ENCODE measurements around the gene CDKN2C. TPM values are rescaled to one million over a fixed set of nuclear protein-coding genes. Genes with fewer than 3 reads are reported as not detected.
A peak's percentile ranks its signal among the peaks of the same experiment; 100 is the strongest.

The CDKN2C gene
- total and polyA plus RNA-seq, 10 of the 15 experiments (the other 5 are each of a cell fraction or from before 2014, with no cell fraction given) = 3.3 to 11.7 (median 6.0) TPM

DNA sequence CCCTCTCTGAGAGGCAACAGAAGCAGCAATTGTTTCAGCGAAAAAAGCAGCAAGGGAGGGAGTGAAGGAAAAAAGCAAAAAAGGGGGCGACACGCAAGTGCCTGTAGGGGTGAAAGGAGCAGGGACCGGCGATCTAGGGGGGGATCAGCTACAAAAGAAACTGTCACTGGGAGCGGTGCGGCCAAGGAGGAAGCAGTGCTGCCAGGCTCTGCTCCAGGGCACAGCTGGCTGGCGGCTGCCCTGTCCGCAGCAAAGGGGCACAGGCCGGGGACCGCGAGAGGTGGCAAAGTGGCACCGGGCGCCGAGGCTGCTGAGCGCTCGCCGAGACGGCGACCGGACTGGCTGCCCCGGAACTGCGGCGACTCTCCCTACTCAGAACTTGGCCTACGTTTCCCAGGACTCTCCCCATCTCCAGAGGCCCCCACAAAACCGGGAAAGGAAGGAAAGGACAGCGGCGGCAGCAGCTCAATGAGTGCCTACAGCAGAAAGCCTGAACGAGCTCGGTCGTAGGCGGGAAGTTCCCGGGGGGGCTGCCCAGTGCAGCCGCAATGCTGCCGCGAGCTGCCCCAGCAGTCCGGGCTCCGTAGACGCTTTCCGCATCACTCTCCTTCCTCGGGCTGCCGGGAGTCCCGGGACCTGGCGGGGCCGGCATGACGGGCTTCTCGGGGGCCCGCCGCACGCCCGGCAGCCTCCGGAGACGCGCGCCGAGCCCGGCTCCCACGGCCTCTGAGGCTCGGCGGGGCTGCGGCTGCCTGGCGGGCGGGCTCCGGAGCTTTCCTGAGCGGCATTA, 1.0 kb upstream of the CDKN2C start (continued):
- TF ChIP-seq, protein P1, sequence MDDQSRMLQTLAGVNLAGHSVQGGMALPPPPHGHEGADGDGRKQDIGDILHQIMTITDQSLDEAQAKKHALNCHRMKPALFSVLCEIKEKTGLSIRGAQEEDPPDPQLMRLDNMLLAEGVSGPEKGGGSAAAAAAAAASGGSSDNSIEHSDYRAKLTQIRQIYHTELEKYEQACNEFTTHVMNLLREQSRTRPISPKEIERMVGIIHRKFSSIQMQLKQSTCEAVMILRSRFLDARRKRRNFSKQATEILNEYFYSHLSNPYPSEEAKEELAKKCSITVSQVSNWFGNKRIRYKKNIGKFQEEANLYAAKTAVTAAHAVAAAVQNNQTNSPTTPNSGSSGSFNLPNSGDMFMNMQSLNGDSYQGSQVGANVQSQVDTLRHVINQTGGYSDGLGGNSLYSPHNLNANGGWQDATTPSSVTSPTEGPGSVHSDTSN (IDR thresholded peaks at IDR 0.05; ENCODE audit: insufficient replicate concordance, low read depth, low read length) = no peak
- TF ChIP-seq, protein P2, sequence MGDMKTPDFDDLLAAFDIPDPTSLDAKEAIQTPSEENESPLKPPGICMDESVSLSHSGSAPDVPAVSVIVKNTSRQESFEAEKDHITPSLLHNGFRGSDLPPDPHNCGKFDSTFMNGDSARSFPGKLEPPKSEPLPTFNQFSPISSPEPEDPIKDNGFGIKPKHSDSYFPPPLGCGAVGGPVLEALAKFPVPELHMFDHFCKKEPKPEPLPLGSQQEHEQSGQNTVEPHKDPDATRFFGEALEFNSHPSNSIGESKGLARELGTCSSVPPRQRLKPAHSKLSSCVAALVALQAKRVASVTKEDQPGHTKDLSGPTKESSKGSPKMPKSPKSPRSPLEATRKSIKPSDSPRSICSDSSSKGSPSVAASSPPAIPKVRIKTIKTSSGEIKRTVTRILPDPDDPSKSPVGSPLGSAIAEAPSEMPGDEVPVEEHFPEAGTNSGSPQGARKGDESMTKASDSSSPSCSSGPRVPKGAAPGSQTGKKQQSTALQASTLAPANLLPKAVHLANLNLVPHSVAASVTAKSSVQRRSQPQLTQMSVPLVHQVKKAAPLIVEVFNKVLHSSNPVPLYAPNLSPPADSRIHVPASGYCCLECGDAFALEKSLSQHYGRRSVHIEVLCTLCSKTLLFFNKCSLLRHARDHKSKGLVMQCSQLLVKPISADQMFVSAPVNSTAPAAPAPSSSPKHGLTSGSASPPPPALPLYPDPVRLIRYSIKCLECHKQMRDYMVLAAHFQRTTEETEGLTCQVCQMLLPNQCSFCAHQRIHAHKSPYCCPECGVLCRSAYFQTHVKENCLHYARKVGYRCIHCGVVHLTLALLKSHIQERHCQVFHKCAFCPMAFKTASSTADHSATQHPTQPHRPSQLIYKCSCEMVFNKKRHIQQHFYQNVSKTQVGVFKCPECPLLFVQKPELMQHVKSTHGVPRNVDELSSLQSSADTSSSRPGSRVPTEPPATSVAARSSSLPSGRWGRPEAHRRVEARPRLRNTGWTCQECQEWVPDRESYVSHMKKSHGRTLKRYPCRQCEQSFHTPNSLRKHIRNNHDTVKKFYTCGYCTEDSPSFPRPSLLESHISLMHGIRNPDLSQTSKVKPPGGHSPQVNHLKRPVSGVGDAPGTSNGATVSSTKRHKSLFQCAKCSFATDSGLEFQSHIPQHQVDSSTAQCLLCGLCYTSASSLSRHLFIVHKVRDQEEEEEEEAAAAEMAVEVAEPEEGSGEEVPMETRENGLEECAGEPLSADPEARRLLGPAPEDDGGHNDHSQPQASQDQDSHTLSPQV (IDR thresholded peaks at IDR 0.05) = no peak

DNA sequence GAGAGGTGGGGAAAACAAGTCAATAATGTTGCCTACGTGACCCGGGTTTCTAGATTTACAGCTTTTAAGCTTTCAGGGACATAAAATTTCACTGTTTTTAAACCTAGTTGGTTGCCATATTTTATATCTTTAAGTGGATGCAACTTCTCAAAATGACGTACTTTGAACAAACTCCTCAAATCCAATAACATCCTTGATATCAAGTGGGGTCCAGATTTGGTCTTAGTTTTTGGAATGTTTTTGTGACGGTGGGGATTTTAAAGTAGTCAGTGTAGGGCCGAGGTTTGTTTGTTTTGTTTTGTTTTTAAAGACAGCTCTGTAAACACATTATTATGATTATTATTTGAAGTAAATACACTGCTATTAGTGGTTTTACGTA, 453 bp downstream of the CDKN2C start:
- SMC1A ChIA-PET (ENCODE audit: uncharacterized antibody, unreplicated experiment) = interaction anchor here (0.8 to 2.0 kb wide), 5 partner anchors 10 to 297 kb away, joined by 3 to 8 read pairs (median 4); partner anchors contain the start of gene FAF1
- Histone ChIP-seq H3K9ac (ENCODE audit: control insufficient read depth, insufficient read depth, low read length) (peak overlapping the region; percentile 85), H3K4me2 (ENCODE audit: control insufficient read depth, insufficient read depth) (peak overlapping the region; percentile 9), H3K79me2 (ENCODE audit: control insufficient read depth, insufficient read depth, low read length) (peaks cover 59% of the 10 kb centered on the region), H3K27me3 (replicated peaks in 1 of 2; ENCODE audit: control insufficient read depth in 2 of 2, insufficient read depth in 2 of 2, low read length in 1 of 2) (no peaks in the 10 kb centered on the region), H3K4me3 (peak overlapping the region; percentile 99), H3K9me3 (replicated peaks; ENCODE audit: control insufficient read depth, insufficient read depth, low read length) (no peaks in the 10 kb centered on the region), H3K36me3 (ENCODE audit: control insufficient read depth in 2 of 2, insufficient read depth in 2 of 2, low read length in 1 of 2) (peaks cover 0 to 7% of the 10 kb centered on the region in 2 experiments; a peak in 1 of 4 replicates), H3K4me1 (ENCODE audit: control insufficient read depth, insufficient read depth, low read length) (no peaks in the 10 kb centered on the region; the same call in 1 of the 2 replicates), H3K27ac (ENCODE audit: control insufficient read depth, insufficient read depth) (peak overlapping the region; percentile 92), H2AFZ (ENCODE audit: control insufficient read depth, low read depth, low read length) (peak overlapping the region; percentile 97), H4K20me1 (ENCODE audit: control insufficient read depth, insufficient read depth) (no peaks in the 10 kb centered on the region)
- under 1% methylated on average over 6 of the region's 6 CpGs for WGBS (ENCODE audit: insufficient coverage, insufficient replicate concordance, low lambda C conversion rate, missing lambda C conversion rate)
- DNase-seq (ENCODE audit: low read depth, low spot score) (no peak), FAIRE-seq (no peak), ATAC-seq (no peak)
- intact Hi-C loops (cut with micrococcal nuclease; ENCODE audit: unreplicated experiment) = no loop called here
- in situ Hi-C loops (cut with MboI) = no loop called here
- CTCF ChIA-PET = interaction anchor here (1.0 to 3.1 kb wide), 5 partner anchors 10 to 220 kb away, joined by 3 to 17 read pairs (median 5); partner anchors contain the start of gene FAF1
- RAD21 ChIA-PET (ENCODE audit: unreplicated experiment) = interaction anchor here (1.6 kb wide), 1 partner anchor 265 kb away, joined by 7 read pairs; the partner anchor contains the start of gene RNF11
- POLR2A ChIA-PET = interaction anchor here (2.5 kb wide), 1 partner anchor 10 kb away, joined by 12 read pairs; the partner anchor contains the start of gene FAF1
- BruUV-seq (replicated peaks) = TSS peak; percentile 52
- TF ChIP-seq ZNF384 (IDR thresholded peaks at IDR 0.05; ENCODE audit: borderline replicate concordance, low read depth, low read length) (no peak), NFIC (IDR thresholded peaks at IDR 0.05; ENCODE audit: low read depth, low read length) (no peak), NFYA (IDR thresholded peaks at IDR 0.05; ENCODE audit: borderline replicate concordance, low read depth, low read length) (no peak), LARP7 (IDR thresholded peaks at IDR 0.05) (no peak), FOXK2 (IDR thresholded peaks at IDR 0.05) (no peak)
- TF ChIP-seq, protein P3, sequence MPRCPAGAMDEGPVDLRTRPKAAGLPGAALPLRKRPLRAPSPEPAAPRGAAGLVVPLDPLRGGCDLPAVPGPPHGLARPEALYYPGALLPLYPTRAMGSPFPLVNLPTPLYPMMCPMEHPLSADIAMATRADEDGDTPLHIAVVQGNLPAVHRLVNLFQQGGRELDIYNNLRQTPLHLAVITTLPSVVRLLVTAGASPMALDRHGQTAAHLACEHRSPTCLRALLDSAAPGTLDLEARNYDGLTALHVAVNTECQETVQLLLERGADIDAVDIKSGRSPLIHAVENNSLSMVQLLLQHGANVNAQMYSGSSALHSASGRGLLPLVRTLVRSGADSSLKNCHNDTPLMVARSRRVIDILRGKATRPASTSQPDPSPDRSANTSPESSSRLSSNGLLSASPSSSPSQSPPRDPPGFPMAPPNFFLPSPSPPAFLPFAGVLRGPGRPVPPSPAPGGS (IDR thresholded peaks at IDR 0.05; ENCODE audit: borderline replicate concordance, insufficient read depth, low read depth, low read length, poor library complexity, severe bottlenecking) = no peak
- TF ChIP-seq, protein P4, sequence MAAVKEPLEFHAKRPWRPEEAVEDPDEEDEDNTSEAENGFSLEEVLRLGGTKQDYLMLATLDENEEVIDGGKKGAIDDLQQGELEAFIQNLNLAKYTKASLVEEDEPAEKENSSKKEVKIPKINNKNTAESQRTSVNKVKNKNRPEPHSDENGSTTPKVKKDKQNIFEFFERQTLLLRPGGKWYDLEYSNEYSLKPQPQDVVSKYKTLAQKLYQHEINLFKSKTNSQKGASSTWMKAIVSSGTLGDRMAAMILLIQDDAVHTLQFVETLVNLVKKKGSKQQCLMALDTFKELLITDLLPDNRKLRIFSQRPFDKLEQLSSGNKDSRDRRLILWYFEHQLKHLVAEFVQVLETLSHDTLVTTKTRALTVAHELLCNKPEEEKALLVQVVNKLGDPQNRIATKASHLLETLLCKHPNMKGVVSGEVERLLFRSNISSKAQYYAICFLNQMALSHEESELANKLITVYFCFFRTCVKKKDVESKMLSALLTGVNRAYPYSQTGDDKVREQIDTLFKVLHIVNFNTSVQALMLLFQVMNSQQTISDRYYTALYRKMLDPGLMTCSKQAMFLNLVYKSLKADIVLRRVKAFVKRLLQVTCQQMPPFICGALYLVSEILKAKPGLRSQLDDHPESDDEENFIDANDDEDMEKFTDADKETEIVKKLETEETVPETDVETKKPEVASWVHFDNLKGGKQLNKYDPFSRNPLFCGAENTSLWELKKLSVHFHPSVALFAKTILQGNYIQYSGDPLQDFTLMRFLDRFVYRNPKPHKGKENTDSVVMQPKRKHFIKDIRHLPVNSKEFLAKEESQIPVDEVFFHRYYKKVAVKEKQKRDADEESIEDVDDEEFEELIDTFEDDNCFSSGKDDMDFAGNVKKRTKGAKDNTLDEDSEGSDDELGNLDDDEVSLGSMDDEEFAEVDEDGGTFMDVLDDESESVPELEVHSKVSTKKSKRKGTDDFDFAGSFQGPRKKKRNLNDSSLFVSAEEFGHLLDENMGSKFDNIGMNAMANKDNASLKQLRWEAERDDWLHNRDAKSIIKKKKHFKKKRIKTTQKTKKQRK (IDR thresholded peaks at IDR 0.05; ENCODE audit: low read depth, low read length) = no peak
